Peyer's patch (tissue), 4 donors: Measurements from ENCODE around the gene MS4A7.

ENCODE experiments used
- CTCF ChIP-seq, 6 experiments: fragments of 450-650 bp in 4 of 6; fragments of 200-600 bp in 2 of 6; sonication (generic) in 1 of 6; IDR thresholded peaks; one replicate each; pipeline ENCODE4 v1.5.1; 2017 to 2019; ENCODE audit warnings: antibody characterized with exemption in 6 of 6, mild to moderate bottlenecking in 3 of 6, moderate library complexity in 1 of 6
- POLR2A ChIP-seq, 2 donors: fragments of 450-650 bp; IDR thresholded peaks; one replicate each; pipeline ENCODE4 v1.5.1; 2017; ENCODE audit warnings: antibody characterized with exemption in 2 of 2, mild to moderate bottlenecking in 2 of 2, moderate library complexity in 2 of 2

DNA sequence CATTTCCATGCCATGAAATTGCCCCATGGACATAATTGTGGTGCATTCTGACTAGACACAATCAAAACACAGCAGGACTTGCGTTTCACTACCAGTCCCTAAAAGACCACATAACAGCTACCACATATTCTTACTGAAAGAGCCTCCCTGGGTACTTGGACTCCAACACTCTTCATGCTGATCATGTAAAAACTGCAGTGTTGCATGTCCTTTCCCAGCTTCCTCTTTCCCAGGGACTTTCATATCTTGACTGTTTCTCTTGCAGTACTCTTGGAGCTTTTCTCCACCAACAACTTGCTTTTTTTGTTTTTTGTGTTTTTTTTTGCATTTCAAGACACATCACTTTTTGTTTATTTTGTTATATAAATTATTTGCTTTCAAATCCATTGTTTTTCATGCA, 28.3 kb upstream of the MS4A7 start:
- TF ChIP-seq CTCF (IDR thresholded peaks at IDR 0.05): no peak
- no peak for TF ChIP-seq POLR2A (IDR thresholded peaks at IDR 0.05)
